Testis (tissue), 2 donors: Measurements from ENCODE around the gene BTK.

Experiments
- POLR2A ChIP-seq: fragments of 450-650 bp; IDR thresholded peaks from one replicate; pipeline ENCODE4 v1.6.1; 2017; ENCODE audit warnings: antibody characterized with exemption, mild to moderate bottlenecking, moderate library complexity
- TF ChIP-seq, protein P1 (sequence below), 3 experiments: fragments of 450-650 bp in 2 of 3; fragments of 200-600 bp in 1 of 3; sonication (generic) in 1 of 3; IDR thresholded peaks; one replicate each; pipeline ENCODE4 v1.5.1; 2016 to 2019; ENCODE audit warnings: antibody characterized with exemption in 3 of 3, mild to moderate bottlenecking in 2 of 3, moderate library complexity in 1 of 3

DNA sequence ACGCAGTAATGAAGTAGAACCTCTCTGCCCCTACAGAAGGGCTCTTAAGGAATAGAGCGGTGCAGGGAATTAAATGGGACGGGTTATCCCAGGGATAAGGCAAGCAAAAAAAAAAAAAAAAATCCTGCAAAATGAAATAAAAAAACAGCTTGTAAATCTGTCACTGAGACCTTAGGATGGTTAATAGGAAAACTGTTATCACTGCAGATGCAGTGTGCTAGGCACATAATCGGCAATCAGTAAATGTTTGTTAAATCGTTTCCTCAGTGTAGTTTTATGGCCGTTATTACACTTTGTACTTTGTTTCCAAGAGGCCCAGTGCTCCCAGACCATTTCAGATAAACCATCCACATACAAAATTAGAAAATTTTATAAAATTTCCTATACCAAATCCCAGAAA, 23.1 kb upstream of the BTK start:
- no peak for TF ChIP-seq POLR2A
- TF ChIP-seq, protein P1, sequence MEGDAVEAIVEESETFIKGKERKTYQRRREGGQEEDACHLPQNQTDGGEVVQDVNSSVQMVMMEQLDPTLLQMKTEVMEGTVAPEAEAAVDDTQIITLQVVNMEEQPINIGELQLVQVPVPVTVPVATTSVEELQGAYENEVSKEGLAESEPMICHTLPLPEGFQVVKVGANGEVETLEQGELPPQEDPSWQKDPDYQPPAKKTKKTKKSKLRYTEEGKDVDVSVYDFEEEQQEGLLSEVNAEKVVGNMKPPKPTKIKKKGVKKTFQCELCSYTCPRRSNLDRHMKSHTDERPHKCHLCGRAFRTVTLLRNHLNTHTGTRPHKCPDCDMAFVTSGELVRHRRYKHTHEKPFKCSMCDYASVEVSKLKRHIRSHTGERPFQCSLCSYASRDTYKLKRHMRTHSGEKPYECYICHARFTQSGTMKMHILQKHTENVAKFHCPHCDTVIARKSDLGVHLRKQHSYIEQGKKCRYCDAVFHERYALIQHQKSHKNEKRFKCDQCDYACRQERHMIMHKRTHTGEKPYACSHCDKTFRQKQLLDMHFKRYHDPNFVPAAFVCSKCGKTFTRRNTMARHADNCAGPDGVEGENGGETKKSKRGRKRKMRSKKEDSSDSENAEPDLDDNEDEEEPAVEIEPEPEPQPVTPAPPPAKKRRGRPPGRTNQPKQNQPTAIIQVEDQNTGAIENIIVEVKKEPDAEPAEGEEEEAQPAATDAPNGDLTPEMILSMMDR (IDR thresholded peaks at IDR 0.05): no peak
